HG02759 (cell line): ENCODE measurements around the gene SPINK1.
A peak's percentile ranks its signal among the peaks of the same experiment; 100 is the strongest.
"Not testable (repeated sequence)": the region's sequence is repeated elsewhere in the genome, so short reads cannot be mapped to it uniquely, and the experiment has no call there.

Source experiments
- ATAC-seq: cut with Tn5 transposase; IDR thresholded peaks from one replicate; pipeline ENCODE4 v1.9.1; 2021; ENCODE audit warnings: mild to moderate bottlenecking, moderate library complexity; ENCODE audit not compliant: unreplicated experiment

The SPINK1 gene, protein sequence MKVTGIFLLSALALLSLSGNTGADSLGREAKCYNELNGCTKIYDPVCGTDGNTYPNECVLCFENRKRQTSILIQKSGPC

GRCh38 chr5:147831465-147831864 lies at the start of gene SPINK1:
SPINK1 (minus strand) TSS chr5:147831671; CDS start chr5:147831577, 94 bp downstream.
- no peak for ATAC-seq

DNA sequence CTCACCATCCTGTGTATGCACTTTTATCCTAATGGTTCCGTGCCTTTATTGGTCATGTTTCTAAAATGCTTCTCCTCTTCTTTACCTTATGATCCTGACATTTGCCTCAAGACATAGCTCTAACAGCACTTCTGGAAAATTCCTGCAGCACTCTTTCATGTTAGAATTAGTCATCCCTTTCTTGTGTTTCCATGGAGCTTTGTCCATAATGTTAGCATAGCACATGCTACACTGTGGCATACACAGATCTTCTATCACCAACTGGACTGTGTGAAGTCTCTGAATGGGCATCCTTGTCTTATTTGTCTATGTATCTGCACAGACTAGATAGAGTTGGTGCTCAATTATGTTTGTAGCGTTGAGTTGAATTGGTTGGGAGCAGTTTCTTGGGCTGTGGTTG lies 49.0 kb upstream of the SPINK1 start:
- ATAC-seq: no peak

- no peak for ATAC-seq
These were observed 48.3 kb upstream of the SPINK1 start for GRCh38 chr5:147879784-147880183.

DNA sequence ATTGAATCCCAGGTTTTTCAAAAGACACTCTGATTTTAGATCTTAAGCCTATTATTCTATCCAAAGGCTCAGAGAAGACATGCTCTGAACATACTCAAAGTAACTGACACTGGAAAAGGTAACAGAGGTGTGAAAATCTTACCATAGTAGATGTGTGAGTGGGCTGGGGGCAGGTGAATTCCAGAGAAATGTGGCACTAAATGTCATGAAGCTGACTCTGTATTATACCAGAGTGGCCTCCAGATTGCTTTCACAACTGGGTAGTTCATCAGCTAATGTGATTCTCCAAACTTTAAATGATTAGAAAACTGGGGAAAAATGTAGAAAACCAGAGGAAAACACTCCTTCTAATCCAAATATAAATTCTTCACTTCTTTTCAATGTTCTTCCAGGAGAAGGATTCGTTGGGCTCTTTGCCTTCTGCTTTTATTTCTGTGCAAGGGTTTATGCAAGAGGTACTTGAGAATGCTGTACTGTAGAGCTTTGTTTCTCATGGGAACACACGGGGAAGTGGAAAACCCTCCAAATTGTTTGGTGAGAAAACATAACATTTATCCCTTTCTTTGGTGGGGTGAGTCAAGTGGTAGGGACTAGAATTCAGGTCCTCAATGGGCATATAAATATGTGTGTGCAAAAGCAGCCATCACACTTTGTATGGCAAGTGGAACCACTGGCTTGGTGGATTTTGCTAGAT lies 46.7 kb upstream of the SPINK1 start, which contains the start of gene SCGB3A2:
Gene SCGB3A2 (plus strand): TSS at position 646 of the 694 bp plus-strand sequence. CDS start 93 bp downstream, outside the sequence.
- no peak for ATAC-seq

DNA sequence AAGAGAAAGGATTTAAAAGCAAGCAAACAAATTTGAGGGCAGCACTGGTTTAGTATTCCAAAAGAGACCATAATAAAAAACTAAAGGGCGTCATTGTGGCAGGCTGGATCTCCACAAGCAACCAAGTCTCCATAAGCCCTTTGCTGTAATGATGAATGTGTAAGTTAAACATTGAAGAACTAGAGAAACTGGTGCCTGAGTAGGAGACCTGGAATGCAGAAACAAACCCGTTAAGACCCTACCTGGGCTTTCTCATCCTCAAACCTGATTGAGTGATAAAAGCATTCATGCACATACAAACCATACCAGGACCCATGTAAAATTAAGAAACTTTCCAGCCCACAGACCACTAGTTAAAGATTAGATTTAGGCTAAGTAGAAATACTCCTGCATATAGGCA lies 45.2 kb upstream of the SPINK1 start:
- no peak for ATAC-seq

GRCh38 chr5:147876141-147876540 lies 44.7 kb upstream of the SPINK1 start:
- no peak for ATAC-seq

DNA sequence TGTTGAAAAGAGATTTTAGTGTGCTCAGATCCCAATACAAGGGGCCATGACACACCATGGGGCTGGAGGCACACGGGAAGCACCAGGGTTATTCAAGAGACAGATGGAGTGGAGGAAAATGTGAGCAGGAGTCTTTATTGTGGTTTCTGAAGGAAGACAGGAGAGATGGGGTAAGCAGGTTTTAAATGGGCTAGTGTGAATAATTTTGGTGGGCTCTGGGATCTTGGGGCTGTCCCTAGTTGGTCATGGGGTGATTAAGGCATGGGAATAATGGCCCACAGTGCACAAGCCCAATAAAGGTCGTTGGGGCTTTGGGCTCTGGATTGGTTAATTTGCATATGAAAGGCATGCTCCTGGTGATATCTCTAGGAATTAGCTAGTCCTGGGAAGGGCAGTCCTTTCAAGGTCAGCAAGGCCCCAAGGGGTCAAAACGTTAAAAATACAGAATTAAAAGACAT lies 43.5 kb upstream of the SPINK1 start:
- ATAC-seq: no peak

- ATAC-seq: not testable (repeated sequence)
These were observed 42.8 kb upstream of the SPINK1 start for GRCh38 chr5:147874118-147874875.

GRCh38 chr5:147872744-147873435 lies 41.4 kb upstream of the SPINK1 start:
- not testable (repeated sequence) for ATAC-seq

DNA sequence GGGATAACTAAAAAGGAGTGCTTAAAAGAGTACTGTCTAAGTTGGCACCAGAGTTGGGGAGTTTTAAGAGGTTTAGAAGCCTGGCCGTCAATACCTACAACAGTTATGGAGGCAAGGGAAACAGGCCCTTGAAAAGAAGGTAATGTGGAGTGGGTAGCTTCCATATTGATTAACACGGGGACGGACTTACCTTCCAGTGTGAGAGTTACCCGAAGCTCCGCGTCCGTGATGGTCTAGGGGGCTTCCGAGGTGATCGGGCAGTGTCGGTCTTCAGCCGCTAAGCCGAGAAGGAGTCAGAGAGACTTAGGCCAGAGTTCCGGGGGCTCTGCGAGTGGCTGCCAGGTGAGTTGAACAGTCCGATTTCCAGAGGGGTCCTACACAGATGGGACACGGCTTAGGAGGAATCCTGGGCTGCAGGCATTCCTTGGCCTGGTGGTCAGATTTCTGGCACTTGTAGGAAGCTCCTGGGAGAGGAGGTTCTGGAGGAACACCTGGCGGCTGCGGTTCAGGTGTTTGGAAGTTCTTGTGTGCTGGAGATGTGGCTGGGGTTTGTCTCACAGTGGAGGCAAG lies 40.6 kb upstream of the SPINK1 start:
- ATAC-seq: not testable (repeated sequence)

GRCh38 chr5:147869892-147870291 lies 38.4 kb upstream of the SPINK1 start:
- not testable (repeated sequence) for ATAC-seq

- no peak for ATAC-seq
These were observed 37.6 kb upstream of the SPINK1 start for GRCh38 chr5:147869112-147869511.

- no peak for ATAC-seq
These were observed 32.1 kb upstream of the SPINK1 start for GRCh38 chr5:147863454-147864158.

- no peak for ATAC-seq
These were observed 29.2 kb upstream of the SPINK1 start for GRCh38 chr5:147860641-147861025.

DNA sequence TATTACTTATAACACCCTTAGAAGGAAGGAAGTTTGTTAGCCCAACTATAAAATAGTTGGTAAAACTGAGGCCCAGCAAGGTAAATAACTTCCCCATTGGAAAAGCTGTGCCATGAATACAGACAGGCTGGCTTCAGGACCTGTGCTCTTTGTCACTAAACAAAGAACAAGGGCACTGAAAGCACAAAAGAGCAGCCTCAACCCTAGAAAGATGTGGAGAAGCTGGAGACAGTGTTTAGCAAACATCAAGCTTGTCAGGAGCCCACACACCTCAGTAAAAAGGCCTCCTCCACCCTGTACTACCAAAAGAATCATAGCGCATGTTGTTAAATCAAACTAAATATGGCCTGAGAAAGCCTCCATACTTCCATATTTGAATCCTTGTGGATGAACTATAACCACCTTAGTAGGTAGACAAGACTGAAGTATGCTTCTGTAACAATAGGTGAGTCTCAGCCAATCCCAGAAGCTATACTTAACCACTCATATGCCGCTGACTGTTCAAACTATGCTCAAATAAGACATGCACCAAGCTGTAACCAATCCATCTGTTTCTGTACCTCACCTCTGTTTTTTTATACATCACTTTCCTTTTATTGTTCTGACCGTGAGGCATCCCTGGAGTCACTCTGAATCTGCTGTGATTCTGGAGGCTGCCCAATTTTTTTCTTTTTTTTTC lies 28.6 kb upstream of the SPINK1 start:
- ATAC-seq: no peak

DNA sequence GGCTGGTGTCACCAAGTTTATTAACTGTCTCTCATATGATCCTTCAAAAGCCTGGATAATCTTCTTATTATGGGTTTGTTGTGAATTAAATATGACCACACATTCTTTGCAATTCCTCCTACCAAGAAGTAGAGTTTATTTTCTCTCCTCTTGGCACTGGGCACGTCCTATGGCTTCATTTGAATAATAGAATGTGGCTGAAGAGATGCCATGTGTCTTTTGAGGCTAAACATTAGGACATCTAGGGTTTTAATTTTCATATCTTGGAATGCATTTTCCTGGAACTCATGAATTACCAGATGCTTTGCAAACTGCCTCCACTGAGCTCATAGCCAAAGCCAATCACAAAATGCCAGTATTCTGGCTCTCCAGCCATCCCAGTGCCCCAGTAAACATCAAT lies 27.1 kb upstream of the SPINK1 start:
- no peak for ATAC-seq

DNA sequence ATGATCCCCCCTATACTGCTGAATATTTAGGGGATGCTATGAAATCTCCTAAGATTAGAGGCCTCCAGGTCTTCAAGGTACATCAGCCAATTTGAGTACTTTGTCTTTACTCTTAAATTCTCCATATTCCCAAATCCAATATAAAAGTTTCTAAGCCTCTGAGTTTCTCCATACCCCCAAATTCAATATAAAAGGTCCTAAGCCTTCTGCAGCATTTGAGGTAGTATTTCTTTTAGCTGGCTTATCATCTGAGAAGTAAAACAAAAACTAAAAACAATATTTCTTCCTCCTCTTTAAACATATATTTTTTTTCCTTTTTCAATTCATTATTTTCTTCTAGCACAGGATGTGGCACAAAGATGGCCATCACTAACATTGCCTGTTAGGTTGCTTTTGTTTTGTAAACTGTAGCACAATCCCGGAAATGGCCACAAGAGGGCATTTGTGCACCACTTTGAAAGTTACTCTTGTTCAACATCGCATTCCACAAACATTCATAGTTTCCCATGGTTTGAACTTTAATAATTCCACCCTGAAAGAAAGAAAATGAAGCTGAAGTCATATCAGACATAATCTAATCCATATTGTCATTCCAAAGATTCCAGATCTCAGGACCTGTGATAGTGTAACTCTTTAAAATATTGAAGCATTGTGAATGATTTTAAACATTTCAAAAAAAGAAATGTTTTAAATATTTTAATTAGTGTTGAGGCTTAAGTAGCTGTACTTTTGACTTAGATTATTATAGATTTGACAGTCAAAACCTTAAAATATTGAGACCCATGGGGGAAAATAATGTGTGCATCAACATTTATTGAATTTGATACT lies 26.0 kb upstream of the SPINK1 start:
- peak; percentile 89 for ATAC-seq

DNA sequence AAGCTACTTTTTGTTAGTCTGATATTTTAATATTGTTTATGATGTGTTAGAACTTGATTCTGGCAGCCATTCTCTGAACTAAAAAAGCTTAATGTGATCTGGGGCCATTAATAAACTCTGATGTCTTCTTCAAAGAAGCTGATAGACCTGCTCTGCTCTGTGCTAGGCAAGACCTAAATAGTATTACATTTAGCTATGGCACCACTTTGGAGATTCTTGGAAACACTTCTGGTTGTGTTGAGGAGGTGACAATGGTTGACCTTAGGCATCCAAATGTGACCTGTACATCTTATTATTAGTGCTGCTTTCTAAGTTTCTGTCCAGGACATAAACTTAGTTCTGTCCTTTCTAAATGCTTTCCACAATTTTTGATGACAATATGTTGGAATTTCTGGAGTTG lies 25.3 kb upstream of the SPINK1 start:
- ATAC-seq: no peak

- no peak for ATAC-seq
These were observed 24.3 kb upstream of the SPINK1 start for GRCh38 chr5:147855774-147856069.
